Activated CD4-positive, alpha-beta memory T cell treated with anti-CD3 and anti-CD28 coated beads for 36 hours (primary cell): ENCODE measurements around the gene GOLPH3L. TPM values are rescaled to one million over a fixed set of nuclear protein-coding genes. Genes with fewer than 3 reads are reported as not detected.
"Not testable (repeated sequence)": the region's sequence is repeated elsewhere in the genome, so short reads cannot be mapped to it uniquely, and the experiment has no call there.

ENCODE experiments used
- CTCF ChIA-PET: fragments of 350-600 bp; sonication (Branson Sonifier 250); formaldehyde crosslinking; loops from one replicate; lab custom pipeline; 2021; ENCODE audit warnings: antibody characterized with exemption, inconsistent platforms; lab: Charles Lee
- POLR2A ChIA-PET: fragments of 350-600 bp; sonication (Branson Sonifier 250); formaldehyde crosslinking; loops from one replicate; lab custom pipeline; 2021; ENCODE audit warnings: antibody characterized with exemption; lab: Charles Lee
- DNase-seq: peaks from one replicate; pipeline ENCODE4 v3.0.0-alpha.2; 2020
- H3K27ac Mint-ChIP-seq: one replicate; pipeline ENCODE4 v1.8.0; 2021; ENCODE audit warnings: mixed read lengths
- H3K27me3 Mint-ChIP-seq: one replicate; pipeline ENCODE4 v1.8.0; 2021; ENCODE audit warnings: mixed read lengths
- H3K36me3 Mint-ChIP-seq: one replicate; pipeline ENCODE4 v1.8.0; 2021; ENCODE audit warnings: mixed read lengths
- H3K4me1 Mint-ChIP-seq: one replicate; pipeline ENCODE4 v1.8.0; 2021; ENCODE audit warnings: low read depth, mixed read lengths
- H3K4me3 Mint-ChIP-seq: one replicate; pipeline ENCODE4 v1.8.0; 2021; ENCODE audit warnings: mild to moderate bottlenecking, mixed read lengths
- H3K9me3 Mint-ChIP-seq: one replicate; pipeline ENCODE4 v1.8.0; 2021; ENCODE audit warnings: mixed read lengths
- intact Hi-C: fragments of 100-400 bp; cut with micrococcal nuclease; formaldehyde crosslinking; loops from one replicate; pipeline ENCODE4 v1.15.1; 2023
- total RNA-seq, 2 experiments: library from RNA; stranded (reverse); gene quantifications; one replicate each; pipeline ENCODE4 v1.2.3, GENCODE V29; 2021

GOLPH3L gene
- total RNA-seq, 2 experiments from 2014 or later, result 26.1 to 29.1 TPM

DNA sequence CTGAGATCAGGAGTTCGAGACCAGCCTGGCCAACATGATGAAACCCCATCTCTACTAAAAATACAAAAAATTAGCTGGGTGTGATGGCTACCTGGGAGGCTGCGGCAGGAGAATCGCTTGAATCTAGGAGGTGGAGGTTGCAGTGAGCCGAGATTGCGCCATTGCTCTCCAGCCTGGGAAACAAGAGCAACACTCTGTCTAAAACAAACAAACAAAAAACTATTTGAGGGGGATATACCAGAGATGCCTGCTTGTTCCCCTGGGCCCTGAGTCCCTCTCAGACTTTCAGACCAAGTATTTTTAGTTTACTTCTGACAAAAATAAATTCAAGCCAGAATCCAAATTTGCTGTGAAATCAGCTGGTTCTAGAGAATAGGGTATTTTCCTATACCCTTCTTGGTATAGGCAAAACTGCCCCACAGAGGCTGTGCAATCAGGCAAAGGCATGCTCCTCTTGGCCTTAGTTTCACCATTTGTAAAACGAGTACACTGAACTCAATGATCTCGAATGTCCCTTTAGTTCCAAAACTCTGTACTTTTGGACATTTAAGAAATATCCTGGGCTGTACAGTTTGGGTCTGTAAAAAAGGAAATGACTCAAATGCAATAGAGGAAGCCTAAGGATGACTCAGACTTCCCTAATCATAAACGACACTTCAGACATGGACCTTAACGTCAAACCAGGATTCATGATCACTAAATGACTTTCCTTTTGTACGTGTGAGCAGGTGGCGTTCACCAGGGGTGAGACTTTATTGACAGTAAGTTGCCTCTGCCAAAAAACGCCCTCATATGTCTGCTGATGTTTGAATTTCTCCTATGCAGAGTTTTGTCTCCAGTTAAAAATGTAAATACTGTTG lies 83.7 kb downstream of the GOLPH3L start:
- intact Hi-C loops, result loop anchor here (1.0 to 10.0 kb wide), 10 partner anchors 8 to 544 kb away; partner anchors contain the start of genes ANP32E, ARNT, TARS2 and TNFAIP8L2
- Mint-ChIP-seq H3K36me3 (peaks cover 42% of the 10 kb centered on the region), H3K4me3 (peak overlapping the region; percentile 62), H3K4me1 (peaks cover 66% of the 10 kb centered on the region), H3K27ac (peak overlapping the region; percentile 97), H3K9me3 (no peaks in the 10 kb centered on the region), H3K27me3 (no peaks in the 10 kb centered on the region)
- ChIA-PET CTCF (interaction anchor here (0.6 to 3.9 kb wide), 8 partner anchors 9 to 85 kb away, joined by 3 to 33 read pairs (median 6); partner anchors contain the start of genes ENSA and MCL1), POLR2A (interaction anchor here (0.8 to 9.2 kb wide), 9 partner anchors 9 to 377 kb away, joined by 3 to 147 read pairs (median 4); partner anchors contain the start of genes ENSA and MCL1)
- DNase-seq, result peak; percentile 75

DNA sequence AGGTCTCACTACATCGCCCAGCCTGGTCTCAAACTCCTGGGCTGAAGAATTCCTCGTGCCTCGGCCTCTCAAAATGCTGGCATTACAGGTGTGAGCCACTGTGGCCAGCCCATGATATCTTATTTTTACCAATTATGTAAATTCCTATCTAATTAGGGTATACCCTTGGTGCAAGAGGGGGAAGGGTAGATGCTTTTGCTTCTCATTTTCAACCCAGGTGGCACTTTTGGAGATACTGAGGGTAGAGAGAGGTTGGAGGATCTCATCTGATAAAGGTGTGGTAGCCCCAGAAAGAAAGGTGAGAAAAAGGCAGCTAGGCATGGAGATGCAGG lies 85.0 kb downstream of the GOLPH3L start:
- POLR2A ChIA-PET, result interaction anchor here (0.9 to 9.2 kb wide), 6 partner anchors 16 to 45 kb away, joined by 3 to 147 read pairs (median 6); partner anchors contain the start of genes ENSA and MCL1
- peak overlapping the region; percentile 9 for H3K4me3 Mint-ChIP-seq
- H3K36me3 Mint-ChIP-seq, result peaks cover 38% of the 10 kb centered on the region
- no peaks in the 10 kb centered on the region for H3K27me3 Mint-ChIP-seq
- CTCF ChIA-PET, result interaction anchor here (0.6 to 2.6 kb wide), 3 partner anchors 9 to 51 kb away, joined by 3 to 10 read pairs (median 4); no protein-coding TSS in a partner anchor
- no peaks in the 10 kb centered on the region for H3K9me3 Mint-ChIP-seq
- H3K4me1 Mint-ChIP-seq, result peaks cover 64% of the 10 kb centered on the region
- DNase-seq, result no peak
- intact Hi-C loops, result loop anchor here (2.0 to 10.0 kb wide), 7 partner anchors 125 to 545 kb away; partner anchors contain the start of genes ANP32E, ARNT, TARS2 and TNFAIP8L2
- H3K27ac Mint-ChIP-seq, result peak overlapping the region; percentile 97

DNA sequence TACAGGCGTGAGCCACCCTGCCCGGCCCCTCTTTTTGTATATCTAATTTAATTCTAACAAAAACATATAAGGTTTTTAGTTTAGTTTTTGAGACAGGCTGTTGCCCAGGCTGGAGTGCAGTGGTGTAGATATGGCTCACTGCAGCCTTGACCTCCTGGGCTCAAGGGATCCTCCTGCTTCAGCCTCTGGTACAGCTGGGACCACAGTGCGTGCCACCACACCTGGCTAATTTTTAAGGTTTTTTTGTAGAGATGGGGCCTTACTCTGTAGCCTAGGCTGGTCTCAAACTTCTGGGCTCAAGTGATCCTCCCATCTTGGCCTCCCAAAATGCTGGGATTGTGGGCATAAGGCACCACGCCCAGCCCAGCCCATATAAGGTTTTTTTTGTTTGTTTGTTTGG lies 86.4 kb downstream of the GOLPH3L start:
- ChIA-PET CTCF (interaction anchor here (1.5 to 1.9 kb wide), 2 partner anchors 9 to 43 kb away, joined by 5 to 10 read pairs; no protein-coding TSS in a partner anchor), POLR2A (interaction anchor here (0.7 to 9.2 kb wide), 3 partner anchors 19 to 44 kb away, joined by 4 to 147 read pairs (median 105); partner anchors contain the start of genes ENSA and MCL1)
- Mint-ChIP-seq H3K27me3 (no peaks in the 10 kb centered on the region), H3K27ac (peak overlapping the region; percentile 97), H3K36me3 (peaks cover 24% of the 10 kb centered on the region), H3K9me3 (no peaks in the 10 kb centered on the region), H3K4me1 (peaks cover 53% of the 10 kb centered on the region), H3K4me3 (no peak overlapping the region)
- intact Hi-C loops, result loop anchor here (5.0 to 10.0 kb wide), 6 partner anchors 123 to 547 kb away; partner anchors contain the start of genes ANP32E, ARNT, TARS2 and TNFAIP8L2
- DNase-seq, result no peak

DNA sequence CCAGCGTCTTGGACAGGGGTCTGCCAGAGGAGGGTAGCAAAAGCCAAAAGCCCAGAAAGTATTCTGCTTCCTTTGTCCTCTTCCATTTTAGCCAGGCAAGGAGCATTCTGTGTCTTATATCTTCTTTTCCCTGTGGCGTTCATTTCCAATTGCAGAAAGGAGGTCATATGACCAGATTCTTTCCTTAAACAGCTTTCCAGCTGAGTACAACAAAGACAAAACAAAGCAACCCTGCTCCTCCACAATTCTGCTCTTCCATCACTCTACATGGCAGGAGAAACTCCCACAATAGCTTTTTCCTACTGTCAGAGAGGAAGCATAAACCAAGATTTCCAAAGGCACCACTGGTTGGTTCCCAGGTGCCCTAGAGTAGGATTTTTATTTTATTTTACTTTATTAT lies 87.2 kb downstream of the GOLPH3L start:
- CTCF ChIA-PET, result interaction anchor here (1.0 to 1.9 kb wide), 5 partner anchors 10 to 51 kb away, joined by 3 to 10 read pairs (median 7); no protein-coding TSS in a partner anchor
- DNase-seq, result no peak
- Mint-ChIP-seq H3K9me3 (no peaks in the 10 kb centered on the region), H3K36me3 (peaks cover 17% of the 10 kb centered on the region), H3K4me1 (peaks cover 47% of the 10 kb centered on the region), H3K4me3 (no peak overlapping the region), H3K27me3 (no peaks in the 10 kb centered on the region), H3K27ac (peak overlapping the region; percentile 46)
- POLR2A ChIA-PET, result interaction anchor here (0.7 to 9.2 kb wide), 3 partner anchors 31 to 115 kb away, joined by 4 to 147 read pairs (median 105); partner anchors contain the start of gene MCL1
- intact Hi-C loops, result loop anchor here (5.0 to 10.0 kb wide), 6 partner anchors 122 to 548 kb away; partner anchors contain the start of genes ANP32E, ARNT, TARS2 and TNFAIP8L2

DNA sequence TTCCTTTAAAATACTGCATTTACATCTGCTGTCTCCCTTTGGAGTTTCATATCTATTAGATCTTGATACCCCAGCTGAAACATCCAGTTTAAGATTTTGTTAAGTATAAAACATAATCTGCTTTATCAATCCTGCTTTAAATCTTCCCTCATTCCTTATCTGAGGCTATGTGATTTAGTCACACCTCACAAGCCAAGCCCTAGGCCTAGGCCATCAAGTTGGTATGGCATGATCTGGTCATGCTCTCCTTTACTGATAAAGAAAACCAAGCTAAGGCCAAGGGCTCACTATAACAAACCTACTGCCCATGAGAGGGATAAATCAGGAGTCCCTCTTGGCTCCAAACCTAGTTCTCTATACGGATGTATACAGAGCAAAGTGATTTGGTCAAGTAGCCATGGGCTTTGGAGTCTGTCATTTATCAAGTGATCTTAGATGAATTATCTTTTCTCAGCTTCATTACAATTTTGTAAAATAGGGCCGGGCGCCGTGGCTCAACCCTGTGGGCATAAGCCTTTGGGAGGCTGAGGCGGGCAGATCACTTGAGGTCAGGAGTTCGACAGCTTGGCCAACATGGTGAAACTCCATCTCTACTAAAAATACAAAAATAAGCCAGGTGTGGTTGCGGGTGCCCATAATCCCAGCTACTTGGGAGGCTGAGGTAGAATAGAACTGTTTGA lies 90.4 kb downstream of the GOLPH3L start:
- Mint-ChIP-seq H3K36me3 (peaks cover 15% of the 10 kb centered on the region), H3K4me1 (peaks cover 31% of the 10 kb centered on the region), H3K27ac (no peak overlapping the region), H3K27me3 (no peaks in the 10 kb centered on the region), H3K4me3 (no peak overlapping the region), H3K9me3 (no peaks in the 10 kb centered on the region)
- intact Hi-C loops, result no loop called here
- no peak for DNase-seq
- CTCF ChIA-PET, result interaction anchor here (0.6 to 1.0 kb wide), 3 partner anchors 34 to 927 kb away, joined by 3 to 5 read pairs (median 3); no protein-coding TSS in a partner anchor
- POLR2A ChIA-PET, result interaction anchor here (0.7 to 1.4 kb wide), 4 partner anchors 28 to 46 kb away, joined by 3 to 5 read pairs (median 4); partner anchors contain the start of gene MCL1

DNA sequence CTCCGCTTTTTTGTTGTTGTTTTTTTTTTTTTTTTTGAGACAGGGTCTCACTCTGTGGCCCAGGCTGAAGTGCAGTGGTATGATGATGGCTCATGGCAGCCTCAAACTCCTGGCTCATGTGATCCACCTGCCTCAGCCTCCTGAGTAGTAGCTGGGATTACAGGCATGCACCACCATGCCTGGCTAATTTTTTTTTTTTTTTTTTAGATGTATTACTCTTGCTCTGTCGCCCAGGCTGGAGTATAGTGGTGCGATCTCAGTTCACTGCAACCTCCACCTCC lies 91.6 kb downstream of the GOLPH3L start:
- DNase-seq, H3K4me3 Mint-ChIP-seq, H3K9me3 Mint-ChIP-seq, H3K27me3 Mint-ChIP-seq, intact Hi-C loops, CTCF ChIA-PET: not testable (repeated sequence)
- Mint-ChIP-seq H3K36me3 (peaks cover 12% of the 10 kb centered on the region), H3K4me1 (peaks cover 22% of the 10 kb centered on the region), H3K27ac (peak overlapping the region; percentile 71)
- POLR2A ChIA-PET, result interaction anchor here (0.6 to 2.8 kb wide), 5 partner anchors 26 to 92 kb away, joined by 3 to 15 read pairs (median 5); partner anchors contain the start of genes GOLPH3L and MCL1

DNA sequence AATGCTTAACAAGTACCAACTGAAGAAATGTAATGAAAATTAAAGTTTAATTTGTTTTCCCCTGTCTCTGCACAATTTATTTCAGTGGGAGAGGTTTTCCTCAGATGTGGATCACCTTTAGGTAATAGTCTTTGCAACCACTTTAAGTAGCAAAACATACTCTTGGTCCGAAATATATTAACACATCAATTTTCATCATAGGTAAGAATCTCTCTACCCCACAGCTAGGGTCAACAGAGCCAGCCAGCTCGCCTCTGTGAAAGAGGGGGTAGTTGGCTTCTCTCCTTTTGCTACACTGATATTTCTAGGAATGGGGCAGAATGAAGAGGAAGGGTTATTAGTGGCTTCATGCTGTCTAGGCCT lies 92.7 kb downstream of the GOLPH3L start:
- CTCF ChIA-PET, result interaction anchor here (1.4 kb wide), 2 partner anchors 9 to 44 kb away, joined by 4 to 7 read pairs; no protein-coding TSS in a partner anchor
- POLR2A ChIA-PET, result interaction anchor here (0.8 to 2.8 kb wide), 6 partner anchors 9 to 43 kb away, joined by 3 to 15 read pairs (median 5); partner anchors contain the start of gene MCL1
- intact Hi-C loops, result loop anchor here (1.0 kb wide), 1 partner anchor 9 kb away; no protein-coding TSS in a partner anchor
- Mint-ChIP-seq H3K27ac (peak overlapping the region; percentile 92), H3K9me3 (no peaks in the 10 kb centered on the region), H3K4me1 (peaks cover 18% of the 10 kb centered on the region), H3K36me3 (peaks cover 15% of the 10 kb centered on the region), H3K27me3 (no peaks in the 10 kb centered on the region), H3K4me3 (no peak overlapping the region)
- no peak for DNase-seq

DNA sequence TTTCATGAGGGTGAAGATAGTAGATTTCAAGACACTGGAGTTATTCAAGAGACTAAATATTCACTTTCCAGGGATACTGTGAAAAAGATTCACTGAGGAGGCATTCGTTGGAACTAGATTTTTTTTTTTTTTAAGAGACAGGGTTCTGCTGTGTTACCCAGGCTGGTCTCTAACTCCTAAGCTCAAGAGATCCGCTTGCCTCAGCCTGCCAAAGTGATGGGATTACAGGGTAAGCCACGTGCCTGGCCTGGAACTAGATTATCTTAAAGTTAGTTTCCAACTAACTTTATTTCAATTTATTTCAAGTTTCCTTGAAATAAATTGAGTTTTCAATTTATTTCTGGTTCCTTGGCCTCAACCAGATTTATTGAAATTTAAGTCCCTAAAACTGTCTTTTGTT lies 93.2 kb downstream of the GOLPH3L start:
- Mint-ChIP-seq H3K9me3 (no peaks in the 10 kb centered on the region), H3K27ac (peak overlapping the region; percentile 39), H3K36me3 (peaks cover 14% of the 10 kb centered on the region), H3K27me3 (no peaks in the 10 kb centered on the region), H3K4me1 (peaks cover 18% of the 10 kb centered on the region), H3K4me3 (no peak overlapping the region)
- ChIA-PET POLR2A (interaction anchor here (0.7 to 2.8 kb wide), 7 partner anchors 10 to 44 kb away, joined by 3 to 15 read pairs (median 3); partner anchors contain the start of gene MCL1), CTCF (interaction anchor here (1.4 kb wide), 2 partner anchors 10 to 44 kb away, joined by 4 to 7 read pairs; no protein-coding TSS in a partner anchor)
- no peak for DNase-seq
- intact Hi-C loops, result loop anchor here (1.0 kb wide), 1 partner anchor 10 kb away; no protein-coding TSS in a partner anchor

DNA sequence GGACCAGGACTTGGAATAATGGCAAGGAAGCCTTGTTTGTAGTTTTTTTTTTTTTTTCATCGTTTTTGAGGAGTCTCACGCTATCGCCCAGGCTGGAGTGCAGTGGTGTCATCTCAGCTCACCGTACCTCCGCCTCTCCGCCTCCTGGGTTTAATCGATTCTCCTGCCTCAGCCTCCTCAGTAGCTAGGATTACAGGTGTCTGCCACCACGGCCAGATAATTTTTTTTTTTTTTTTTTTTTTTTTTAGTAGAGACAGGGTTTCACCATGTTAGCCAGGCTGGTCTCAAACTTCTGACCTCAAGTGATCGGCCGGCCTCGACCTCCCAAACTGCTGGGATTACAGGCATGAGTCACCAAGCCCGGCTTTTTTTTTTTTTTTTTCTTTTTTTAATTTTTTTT lies 94.6 kb downstream of the GOLPH3L start:
- H3K4me3 Mint-ChIP-seq, DNase-seq, POLR2A ChIA-PET, H3K27ac Mint-ChIP-seq, intact Hi-C loops, CTCF ChIA-PET, H3K27me3 Mint-ChIP-seq, H3K9me3 Mint-ChIP-seq: not testable (repeated sequence)
- Mint-ChIP-seq H3K36me3 (peaks cover 14% of the 10 kb centered on the region), H3K4me1 (peaks cover 18% of the 10 kb centered on the region)

DNA sequence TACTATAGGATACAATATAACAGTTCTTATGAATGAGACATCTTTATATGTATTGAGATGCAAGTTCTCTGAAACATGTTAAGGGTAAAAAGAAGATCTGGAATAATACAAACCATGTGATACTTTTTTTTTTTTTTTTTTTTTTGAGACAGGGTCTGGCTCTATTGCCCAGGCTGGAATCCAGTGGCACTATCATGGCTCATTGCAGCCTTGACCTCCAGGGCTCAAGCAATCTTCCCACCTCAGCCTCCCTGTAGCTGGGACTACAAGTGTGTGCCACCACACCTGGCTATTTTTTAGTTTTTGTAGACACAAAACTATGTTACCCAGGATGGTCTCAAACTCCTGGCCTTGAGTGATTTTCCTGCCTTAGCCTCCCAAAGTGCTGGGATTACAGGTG lies 95.4 kb downstream of the GOLPH3L start:
- Mint-ChIP-seq H3K27me3 (no peaks in the 10 kb centered on the region), H3K27ac (no peak overlapping the region), H3K9me3 (no peaks in the 10 kb centered on the region), H3K36me3 (peaks cover 14% of the 10 kb centered on the region), H3K4me1 (peaks cover 22% of the 10 kb centered on the region), H3K4me3 (no peak overlapping the region)
- ChIA-PET POLR2A (no interaction called here), CTCF (no interaction called here)
- no peak for DNase-seq
- intact Hi-C loops, result no loop called here

DNA sequence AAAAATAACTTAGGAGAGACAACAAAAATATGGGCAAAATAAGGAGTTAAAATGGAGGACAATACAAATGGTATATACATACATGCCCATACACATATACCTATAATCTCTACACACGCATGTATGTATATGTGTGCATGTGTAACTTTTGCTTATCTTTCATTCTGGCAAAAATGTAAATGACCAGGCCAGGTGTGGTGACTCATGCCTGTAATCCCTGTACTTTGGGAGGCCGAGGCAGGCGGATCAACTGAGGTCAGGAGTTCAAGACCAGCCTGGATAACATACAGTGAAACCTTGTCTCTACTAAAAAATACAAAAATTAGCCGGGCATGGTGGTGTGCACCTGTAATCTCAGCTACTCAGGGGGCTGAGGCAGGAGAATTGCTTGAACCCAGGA lies 98.6 kb downstream of the GOLPH3L start:
- DNase-seq, H3K4me3 Mint-ChIP-seq, H3K27ac Mint-ChIP-seq, POLR2A ChIA-PET, intact Hi-C loops, CTCF ChIA-PET, H3K27me3 Mint-ChIP-seq, H3K9me3 Mint-ChIP-seq: not testable (repeated sequence)
- Mint-ChIP-seq H3K4me1 (peaks cover 17% of the 10 kb centered on the region), H3K36me3 (peaks cover 10% of the 10 kb centered on the region)
